Breast epithelium (tissue), 3 donors: ENCODE data around the gene HGS.

Experiments used
- CTCF ChIP-seq, 3 donors: fragments of 450-650 bp; IDR thresholded peaks; one replicate each; pipeline ENCODE4 v1.5.1; 2016 to 2017; ENCODE audit warnings: antibody characterized with exemption in 3 of 3, mild to moderate bottlenecking in 3 of 3, moderate library complexity in 3 of 3
- POLR2A ChIP-seq: fragments of 450-650 bp; IDR thresholded peaks from one replicate; pipeline ENCODE4 v1.6.1; 2016; ENCODE audit warnings: antibody characterized with exemption, mild to moderate bottlenecking, moderate library complexity
- POLR2AphosphoS5 ChIP-seq, 3 donors: sonication (generic); formaldehyde crosslinking; IDR thresholded peaks; one replicate each; pipeline ENCODE4 v1.6.1; 2017; ENCODE audit warnings: antibody characterized with exemption in 3 of 3

GRCh38 chr17:81665205-81666091 lies 18.4 kb upstream of the HGS start:
- TF ChIP-seq CTCF (IDR thresholded peaks at IDR 0.05) (no peak), POLR2A (no peak), POLR2AphosphoS5 (IDR thresholded peaks at IDR 0.05) (no peak)
